NT2/D1 (cell line): ENCODE data around the gene SRSF3.

ENCODE experiments used
- YY1 ChIP-seq: IDR thresholded peaks from 2 replicates; pipeline ENCODE4 v1.6.1; 2011; ENCODE audit not compliant: insufficient read length, insufficient read depth
- ZNF274 ChIP-seq: IDR thresholded peaks from 2 replicates; pipeline ENCODE4 v1.6.1; 2011; ENCODE audit warnings: mild to moderate bottlenecking, low read depth, low read length

- TF ChIP-seq YY1 (no peak), ZNF274 (no peak)
Observed at GRCh38 chr6:36649086-36649485, 54.9 kb downstream of the SRSF3 start.
